Measurements from ENCODE around the gene SLU7. TPM values are rescaled to one million over a fixed set of nuclear protein-coding genes. Genes with fewer than 3 reads are reported as not detected.

The SLU7 gene
- total and polyA plus RNA-seq, 2 donors (not counting 1 experiment from before 2014, with no cell fraction given), result 47.1 to 79.4 TPM

- Histone ChIP-seq H3K4me3 (replicated peaks in 1 of 4; ENCODE audit: control extremely low read depth in 1 of 4, insufficient read depth in 1 of 4, low read depth in 3 of 4, low read length in 4 of 4) (no peak overlapping the region), H3K9me3 (ENCODE audit: control insufficient read depth, insufficient read depth, low read depth, low read length) (no peaks in the 10 kb centered on the region), H3K4me2 (ENCODE audit: extremely low read depth, insufficient read depth, low read length) (no peak overlapping the region), H4K20me1 (ENCODE audit: control insufficient read depth, extremely low read depth, insufficient read depth, low read length) (no peaks in the 10 kb centered on the region), H3K36me3 (ENCODE audit: control insufficient read depth, insufficient read depth, low read length) (no peaks in the 10 kb centered on the region), H3K9ac (ENCODE audit: insufficient read depth, low read length) (no peak overlapping the region), H3K27ac (ENCODE audit: insufficient read depth, low read length) (no peak overlapping the region), H3K4me1 (ENCODE audit: control insufficient read depth, extremely low read depth, insufficient read depth, low read length) (peaks cover 6% of the 10 kb centered on the region), H3K79me2 (ENCODE audit: control insufficient read depth, insufficient read depth, low read length) (no peaks in the 10 kb centered on the region), H3K27me3 (ENCODE audit: control insufficient read depth, insufficient read depth, low read length) (peaks cover 3% of the 10 kb centered on the region), H2AFZ (ENCODE audit: low read length) (no peak overlapping the region)
- no peak for TF ChIP-seq CTCF (conservative IDR thresholded peaks at IDR 0.05 in 1 of 2, IDR thresholded peaks at IDR 0.05 in 1 of 2; ENCODE audit: low read depth in 1 of 2, low read length in 2 of 2)
- no peak for TF ChIP-seq EZH2 (IDR thresholded peaks at IDR 0.05; ENCODE audit: low read length, missing control alignments)
- peak in 1 of 2 donors; percentile 25 for DNase-seq (ENCODE audit: low read depth in 2 of 2)
Observed at GRCh38 chr5:160442824-160443431, 24.0 kb upstream of the SLU7 start.

- no peaks in the 10 kb centered on the region for H3K36me3 ChIP-seq (ENCODE audit: control insufficient read depth, insufficient read depth, low read length)
- no peak overlapping the region for H3K9ac ChIP-seq (ENCODE audit: insufficient read depth, low read length)
- no peaks in the 10 kb centered on the region for H4K20me1 ChIP-seq (ENCODE audit: control insufficient read depth, extremely low read depth, insufficient read depth, low read length)
- H3K9me3 ChIP-seq (ENCODE audit: control insufficient read depth, insufficient read depth, low read depth, low read length), result no peaks in the 10 kb centered on the region
- H3K27ac ChIP-seq (ENCODE audit: insufficient read depth, low read length), result no peak overlapping the region
- H3K27me3 ChIP-seq (ENCODE audit: control insufficient read depth, insufficient read depth, low read length), result peaks cover 3% of the 10 kb centered on the region
- H2AFZ ChIP-seq (ENCODE audit: low read length), result no peak overlapping the region
- peaks cover 6% of the 10 kb centered on the region for H3K4me1 ChIP-seq (ENCODE audit: control insufficient read depth, extremely low read depth, insufficient read depth, low read length)
- TF ChIP-seq EZH2 (IDR thresholded peaks at IDR 0.05; ENCODE audit: low read length, missing control alignments) (no peak), CTCF (conservative IDR thresholded peaks at IDR 0.05 in 1 of 2, IDR thresholded peaks at IDR 0.05 in 1 of 2; ENCODE audit: low read depth in 1 of 2, low read length in 2 of 2) (no peak)
- no peak overlapping the region for H3K4me3 ChIP-seq (replicated peaks in 1 of 4; ENCODE audit: control extremely low read depth in 1 of 4, insufficient read depth in 1 of 4, low read depth in 3 of 4, low read length in 4 of 4)
- DNase-seq (ENCODE audit: low read depth in 2 of 2), result peak in 1 of 2 donors; percentile 18
- H3K4me2 ChIP-seq (ENCODE audit: extremely low read depth, insufficient read depth, low read length), result no peak overlapping the region
- no peaks in the 10 kb centered on the region for H3K79me2 ChIP-seq (ENCODE audit: control insufficient read depth, insufficient read depth, low read length)
Observed at GRCh38 chr5:160441311-160441781, 22.5 kb upstream of the SLU7 start.

GRCh38 chr5:160439205-160439600, 20.3 kb upstream of the SLU7 start:
- Histone ChIP-seq H3K27ac (ENCODE audit: insufficient read depth, low read length) (no peak overlapping the region), H3K9ac (ENCODE audit: insufficient read depth, low read length) (no peak overlapping the region)

More at GRCh38 chr5:160439205-160439600, 20.3 kb upstream of the SLU7 start:
- Histone ChIP-seq H3K79me2 (ENCODE audit: control insufficient read depth, insufficient read depth, low read length) (no peaks in the 10 kb centered on the region), H3K9me3 (ENCODE audit: control insufficient read depth, insufficient read depth, low read depth, low read length) (no peaks in the 10 kb centered on the region), H3K4me2 (ENCODE audit: extremely low read depth, insufficient read depth, low read length) (peak overlapping the region; percentile 87), H3K27me3 (ENCODE audit: control insufficient read depth, insufficient read depth, low read length) (peaks cover 6% of the 10 kb centered on the region), H3K36me3 (ENCODE audit: control insufficient read depth, insufficient read depth, low read length) (no peaks in the 10 kb centered on the region), H3K4me1 (ENCODE audit: control insufficient read depth, extremely low read depth, insufficient read depth, low read length) (peaks cover 6% of the 10 kb centered on the region), H3K4me3 (replicated peaks in 1 of 4; ENCODE audit: control extremely low read depth in 1 of 4, insufficient read depth in 1 of 4, low read depth in 3 of 4, low read length in 4 of 4) (peak overlapping the region; percentile 46 to 67 (median 58)), H4K20me1 (ENCODE audit: control insufficient read depth, extremely low read depth, insufficient read depth, low read length) (no peaks in the 10 kb centered on the region), H2AFZ (ENCODE audit: low read length) (peak overlapping the region; percentile 71)
- TF ChIP-seq CTCF (conservative IDR thresholded peaks at IDR 0.05 in 1 of 2, IDR thresholded peaks at IDR 0.05 in 1 of 2; ENCODE audit: low read depth in 1 of 2, low read length in 2 of 2) (peak; percentile 93 to 94), EZH2 (IDR thresholded peaks at IDR 0.05; ENCODE audit: low read length, missing control alignments) (no peak)
- peak; percentile 58 to 71 for DNase-seq (ENCODE audit: low read depth in 2 of 2)
